ENCODE results near the gene FOXN3.
"Not testable (repeated sequence)": the region's sequence is repeated elsewhere in the genome, so short reads cannot be mapped to it uniquely, and the experiment has no call there.

Gene FOXN3

DNA sequence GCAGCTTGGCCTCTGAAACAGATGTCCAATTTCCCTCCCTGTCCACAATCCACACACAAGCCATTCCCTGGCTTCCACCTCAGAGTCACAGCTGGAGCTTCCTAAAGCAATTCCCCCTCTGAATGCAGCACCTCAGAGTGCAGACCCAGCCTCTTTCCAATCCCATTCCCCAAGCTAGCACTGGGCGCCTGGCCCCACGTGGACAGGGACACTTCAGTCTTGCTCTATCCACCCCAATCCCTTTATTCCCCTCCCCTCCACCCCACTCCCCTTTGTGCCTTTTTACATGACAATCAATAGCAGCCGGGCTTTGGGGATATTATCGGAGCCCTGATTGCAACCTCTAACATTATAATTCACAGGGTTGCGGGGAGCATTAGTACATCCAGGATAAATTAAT lies 300.0 kb downstream of the FOXN3 start:
- DNase-seq = no peak

DNA sequence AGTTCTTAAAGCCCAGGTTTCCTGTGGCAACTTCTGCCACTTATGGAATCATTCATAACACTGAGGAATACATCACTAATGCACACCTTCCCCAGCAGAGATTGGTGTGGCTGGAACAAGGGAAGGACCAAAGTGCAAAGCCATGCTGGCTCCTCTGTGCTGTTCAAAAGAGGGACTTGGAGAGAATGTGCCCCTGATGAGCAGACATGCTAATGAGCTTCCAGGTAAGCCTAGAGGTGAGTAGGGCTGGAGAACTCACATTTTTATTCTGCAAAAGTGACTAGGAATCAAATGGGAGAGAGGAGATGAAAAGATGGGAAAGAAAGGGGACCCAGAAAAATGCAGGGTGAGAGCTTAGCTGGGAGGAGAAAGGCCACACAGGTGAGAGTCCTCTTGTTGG lies 302.9 kb downstream of the FOXN3 start:
- no peak for DNase-seq

DNA sequence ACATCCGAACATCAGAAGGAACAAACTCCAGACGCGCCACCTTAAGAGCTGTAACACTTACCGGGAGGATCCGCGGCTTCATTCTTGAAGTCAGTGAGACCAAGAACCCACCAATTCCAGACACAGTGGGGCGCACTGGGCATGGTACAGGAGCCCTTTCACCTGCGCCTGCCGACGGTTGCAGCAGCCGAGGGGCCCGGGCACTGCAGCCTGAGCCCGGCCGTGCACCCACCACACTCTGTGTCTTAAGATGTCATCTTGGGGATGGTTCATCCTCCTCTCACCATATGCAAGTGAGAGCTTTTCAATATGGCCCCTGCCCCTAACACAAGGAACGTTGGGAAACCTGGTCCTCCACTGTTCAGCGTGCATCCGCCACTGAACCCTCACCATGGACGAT lies 304.3 kb downstream of the FOXN3 start:
- DNase-seq = no peak

DNA sequence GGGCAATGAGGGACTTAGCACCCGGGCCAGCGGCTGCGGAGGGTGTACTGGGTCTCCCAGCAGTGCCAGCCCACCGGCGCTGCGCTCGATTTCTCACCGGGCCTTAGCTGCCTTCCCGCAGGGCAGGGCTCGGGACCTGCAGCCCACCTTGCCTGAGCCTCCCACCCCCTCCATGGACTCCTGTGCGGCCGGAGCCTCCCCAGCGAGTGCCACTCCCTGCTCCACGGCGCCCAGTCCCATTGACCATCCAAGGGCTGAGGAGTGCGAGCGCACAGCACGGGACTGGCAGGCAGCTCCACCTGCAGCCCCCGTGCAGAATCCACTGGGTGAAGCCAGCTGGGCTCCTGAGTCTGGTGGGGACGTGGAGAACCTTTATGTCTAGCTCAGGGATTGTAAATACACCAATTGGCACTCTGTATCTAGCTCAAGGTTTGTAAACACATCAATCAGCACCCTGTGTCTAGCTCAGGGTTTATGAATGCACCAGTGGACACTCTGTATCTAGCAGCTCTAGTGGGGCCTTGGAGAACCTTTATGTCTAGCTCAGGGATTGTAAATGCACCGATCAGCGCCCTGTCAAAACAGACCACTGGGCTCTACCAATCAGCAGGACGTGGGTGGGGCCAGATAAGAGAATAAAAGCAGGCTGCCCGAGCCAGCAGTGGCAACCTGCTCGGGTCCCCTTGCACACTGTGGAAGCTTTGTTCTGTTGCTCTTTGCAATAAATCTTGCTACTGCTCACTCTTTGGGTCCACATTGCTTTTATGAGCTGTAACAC lies 305.1 kb downstream of the FOXN3 start:
- DNase-seq = not testable (repeated sequence)

DNA sequence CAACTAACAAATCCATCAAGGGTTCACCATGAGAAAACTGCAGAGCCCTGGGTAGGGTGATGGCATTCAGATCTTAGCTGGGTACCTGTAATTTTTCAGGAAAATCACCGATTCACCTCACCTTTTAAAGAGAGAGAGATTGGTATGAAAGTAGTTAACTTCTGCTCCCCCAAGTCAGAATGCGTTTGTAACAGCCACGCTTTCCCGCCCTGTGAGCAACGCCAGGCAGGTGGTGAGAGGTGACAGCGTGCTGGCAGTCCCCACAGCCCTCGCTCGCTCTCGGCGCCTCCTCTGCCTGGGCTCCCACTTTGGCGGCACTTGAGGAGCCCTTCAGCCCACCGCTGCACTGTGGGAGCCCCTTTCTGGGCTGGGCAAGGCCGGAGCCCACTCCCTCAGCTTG lies 305.8 kb downstream of the FOXN3 start:
- not testable (repeated sequence) for DNase-seq

DNA sequence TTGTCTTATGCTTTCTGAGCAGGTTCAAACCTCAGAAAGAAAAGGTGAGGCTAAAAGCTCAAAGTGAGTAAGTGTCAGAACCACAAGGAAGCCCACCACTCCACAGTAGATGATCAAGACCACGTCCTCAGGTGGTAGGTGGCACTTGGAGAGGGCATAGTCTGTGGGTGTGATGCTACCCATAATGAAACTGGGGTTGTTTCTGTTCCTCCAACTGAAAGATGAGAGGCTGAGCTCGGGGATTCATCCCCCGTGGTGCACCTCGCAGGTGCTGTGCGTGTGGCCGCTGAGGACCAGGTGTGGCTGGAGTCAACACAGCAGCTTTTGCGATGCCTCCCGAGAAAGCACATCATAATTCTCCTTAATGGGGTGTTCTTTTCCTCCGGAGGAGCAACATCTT lies 306.9 kb downstream of the FOXN3 start:
- no peak for DNase-seq

DNA sequence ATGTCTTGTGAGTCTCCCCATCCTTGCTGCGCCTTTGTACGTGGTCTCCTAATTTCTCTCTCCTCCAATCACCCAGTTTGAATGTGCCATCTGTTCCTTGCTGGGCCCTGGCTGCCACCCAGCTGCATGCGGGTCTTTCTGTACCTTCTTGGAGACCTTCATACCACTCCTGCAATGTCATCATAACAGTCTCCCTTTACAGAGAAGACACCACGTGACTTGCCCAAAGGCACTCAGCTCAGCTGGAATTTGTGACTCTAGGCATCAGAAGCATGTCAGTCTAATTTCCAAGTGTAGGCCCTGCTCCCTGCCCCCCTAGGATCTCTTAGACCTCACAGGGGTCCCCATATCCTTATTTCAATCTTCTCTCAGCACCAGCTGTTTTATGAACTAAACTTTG lies 308.4 kb downstream of the FOXN3 start:
- no peak for DNase-seq

DNA sequence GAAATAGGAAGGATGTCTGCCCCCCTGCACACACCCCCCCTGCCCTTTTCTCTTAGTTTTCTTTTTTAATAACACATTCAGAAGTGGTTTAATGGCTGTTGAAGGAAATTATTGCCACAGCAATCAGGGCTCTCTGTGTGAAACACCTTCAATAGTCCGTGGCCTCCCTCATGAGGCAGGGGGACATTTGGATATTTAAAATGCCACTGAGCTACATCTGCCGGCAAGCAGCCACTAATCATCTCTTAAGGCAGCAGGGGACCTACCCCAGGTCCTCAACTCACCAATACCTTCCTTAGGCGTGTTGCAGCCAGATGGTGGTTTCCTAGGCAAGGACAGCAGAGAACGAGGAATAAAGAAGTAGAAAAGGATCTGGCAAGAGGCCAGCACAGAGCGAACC lies 309.4 kb downstream of the FOXN3 start:
- no peak for DNase-seq

Data from NCI-H526 (cell line).